HG03442 (cell line): ENCODE results near the gene UNC80.

ENCODE experiments used
- ATAC-seq: cut with Tn5 transposase; IDR thresholded peaks from one replicate; pipeline ENCODE4 v1.9.1; 2021; ENCODE audit warnings: mild to moderate bottlenecking, moderate library complexity; ENCODE audit not compliant: unreplicated experiment

Gene UNC80

DNA sequence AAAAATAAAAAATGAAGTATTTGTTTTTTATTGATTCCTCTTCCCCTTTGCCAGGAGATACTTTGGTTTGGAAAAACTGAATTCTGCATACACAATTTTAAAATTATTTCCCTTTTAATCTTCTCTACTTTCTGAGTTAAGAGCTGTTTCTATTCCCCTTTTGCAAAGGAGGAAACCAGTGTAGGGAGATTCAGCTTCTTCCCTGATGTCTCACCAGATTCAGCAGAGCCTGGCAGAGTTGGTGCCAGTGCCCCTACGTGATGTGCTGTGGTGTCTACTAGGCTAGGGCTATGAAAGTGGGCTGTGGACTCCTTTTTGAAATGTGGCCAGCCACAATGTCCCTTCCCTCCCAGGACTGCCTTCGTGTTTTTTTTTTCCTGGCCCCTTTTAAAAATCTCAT, 233.2 kb downstream of the UNC80 start:
- no peak for ATAC-seq

DNA sequence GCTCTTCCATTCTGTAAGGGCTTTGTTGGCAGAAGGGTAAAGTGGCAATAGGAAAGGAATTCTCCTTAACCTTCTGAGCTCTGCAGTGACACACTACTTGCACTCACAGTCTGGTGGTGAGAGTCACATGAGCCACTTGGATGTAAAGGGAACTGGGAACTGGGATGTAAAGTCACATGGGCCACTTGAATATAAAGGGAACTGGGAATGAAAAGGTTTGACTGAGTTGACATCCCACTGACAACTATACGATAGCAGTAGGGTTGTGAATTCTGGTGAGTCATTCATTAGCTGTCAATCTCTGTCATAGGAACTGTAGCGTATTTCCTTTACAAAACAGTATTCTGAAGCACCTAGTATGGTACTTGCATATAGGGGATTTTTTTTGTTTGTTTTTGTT, 236.3 kb downstream of the UNC80 start:
- no peak for ATAC-seq

DNA sequence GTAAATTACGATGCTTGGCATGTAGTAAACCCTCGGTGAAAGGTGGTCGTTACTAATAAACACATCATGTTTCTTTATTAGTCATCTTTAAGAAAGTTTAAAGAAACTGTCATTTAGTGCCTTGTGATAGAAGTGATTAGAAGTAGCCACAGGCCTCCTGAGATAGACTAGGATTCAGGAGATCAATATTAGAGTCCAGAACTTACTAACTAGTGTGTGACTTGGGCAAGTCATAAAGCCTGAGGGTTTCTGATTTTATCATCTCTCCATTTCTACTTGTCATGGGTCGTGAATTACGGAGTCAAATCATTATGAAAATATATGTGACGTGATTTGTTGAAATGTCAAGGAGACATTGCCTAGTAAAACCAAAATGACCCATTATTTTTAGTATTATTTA, 237.5 kb downstream of the UNC80 start:
- no peak for ATAC-seq

DNA sequence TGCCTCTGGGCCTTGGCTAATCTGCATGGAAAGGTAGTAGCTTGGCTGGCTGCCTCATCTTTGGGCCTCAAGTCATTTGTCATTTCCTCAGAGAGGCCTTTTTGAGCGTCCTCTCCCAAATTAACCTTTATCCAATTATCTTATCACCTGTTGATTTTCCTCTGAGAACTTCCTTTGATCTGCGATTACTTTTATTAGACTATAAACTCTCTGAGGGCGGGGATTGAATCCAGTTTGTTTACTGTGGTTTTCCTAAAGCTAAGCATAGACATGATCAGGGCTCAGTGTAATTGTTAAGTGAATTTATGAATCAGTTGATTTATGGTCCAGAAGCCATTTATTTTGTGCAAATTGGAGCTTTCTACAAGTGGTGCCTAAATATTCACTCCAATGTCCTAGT, 238.3 kb downstream of the UNC80 start:
- ATAC-seq = no peak

DNA sequence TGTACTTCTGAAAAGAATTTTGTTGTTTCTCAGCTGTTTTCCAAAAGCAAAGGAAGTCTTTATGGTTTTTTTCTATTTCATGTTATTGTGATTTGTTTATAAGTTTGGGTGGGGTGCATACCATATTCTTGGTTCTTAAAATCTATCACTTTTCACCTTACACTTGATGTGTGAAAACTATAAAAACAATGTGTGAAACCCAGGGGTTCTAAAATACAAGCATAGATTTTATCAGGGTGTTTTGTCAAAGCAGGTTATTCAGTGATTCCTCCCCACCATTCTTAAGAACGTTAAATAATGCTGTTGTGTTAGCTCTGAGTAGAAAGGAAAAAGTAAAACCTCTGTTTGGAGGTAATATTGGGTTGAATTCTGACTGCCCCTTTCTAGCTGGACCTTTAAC, 248.5 kb downstream of the UNC80 start:
- no peak for ATAC-seq

DNA sequence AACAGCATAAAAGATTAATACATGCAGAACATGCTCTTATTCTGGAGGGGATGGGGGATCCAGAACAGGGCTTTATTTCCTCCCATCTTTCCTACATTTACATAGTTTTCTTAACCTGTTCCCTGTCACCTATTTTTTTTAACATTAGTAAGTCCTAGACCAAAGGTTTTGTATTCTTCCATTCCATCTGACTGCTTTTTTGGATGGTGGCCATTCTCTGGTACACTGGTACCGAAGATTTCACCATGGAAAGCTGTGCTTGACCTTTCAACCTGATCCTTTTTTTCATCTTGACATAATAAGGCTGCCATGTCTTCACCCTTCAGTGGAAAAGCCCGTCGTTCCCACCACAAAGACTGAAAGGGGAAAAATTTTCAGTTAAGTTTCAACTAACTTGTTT, 251.2 kb downstream of the UNC80 start:
- ATAC-seq = no peak

DNA sequence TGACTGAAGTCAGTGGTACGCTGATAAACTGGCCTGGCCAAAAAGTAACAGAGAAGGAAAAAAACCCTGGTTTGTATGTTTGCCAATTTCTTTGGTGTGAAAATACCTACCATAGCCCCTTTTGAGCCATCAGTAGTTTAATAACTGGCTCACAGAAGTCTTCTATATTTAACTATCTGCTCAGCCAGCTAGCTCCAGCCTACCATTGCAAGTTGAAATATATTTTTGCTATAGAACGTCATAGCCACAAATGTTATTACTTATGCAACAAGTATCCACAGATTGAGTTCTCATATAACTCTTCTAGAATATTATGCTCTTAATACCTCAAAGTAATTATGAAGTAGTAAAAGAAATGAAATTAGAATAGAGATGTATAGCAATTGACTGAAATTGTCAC, 256.0 kb downstream of the UNC80 start:
- ATAC-seq = no peak

DNA sequence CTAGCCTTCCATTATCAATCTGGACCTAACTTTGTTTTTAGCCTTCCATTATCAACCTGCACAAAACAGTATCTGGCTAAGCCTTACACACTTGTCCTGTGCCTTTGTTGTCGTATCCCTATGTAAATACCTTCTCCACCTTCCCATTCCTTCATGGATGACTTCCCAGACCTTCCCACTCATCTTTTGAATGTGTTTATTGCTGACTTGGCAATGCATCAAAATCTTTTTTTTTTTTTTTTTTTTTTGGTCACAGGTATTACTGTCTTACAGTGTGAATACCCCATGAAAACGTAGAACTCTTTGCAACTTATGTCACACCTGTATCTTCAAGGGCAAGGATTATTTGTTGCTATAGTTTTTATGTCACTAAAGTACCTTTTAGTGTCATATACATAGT, 256.5 kb downstream of the UNC80 start:
- ATAC-seq = no peak

DNA sequence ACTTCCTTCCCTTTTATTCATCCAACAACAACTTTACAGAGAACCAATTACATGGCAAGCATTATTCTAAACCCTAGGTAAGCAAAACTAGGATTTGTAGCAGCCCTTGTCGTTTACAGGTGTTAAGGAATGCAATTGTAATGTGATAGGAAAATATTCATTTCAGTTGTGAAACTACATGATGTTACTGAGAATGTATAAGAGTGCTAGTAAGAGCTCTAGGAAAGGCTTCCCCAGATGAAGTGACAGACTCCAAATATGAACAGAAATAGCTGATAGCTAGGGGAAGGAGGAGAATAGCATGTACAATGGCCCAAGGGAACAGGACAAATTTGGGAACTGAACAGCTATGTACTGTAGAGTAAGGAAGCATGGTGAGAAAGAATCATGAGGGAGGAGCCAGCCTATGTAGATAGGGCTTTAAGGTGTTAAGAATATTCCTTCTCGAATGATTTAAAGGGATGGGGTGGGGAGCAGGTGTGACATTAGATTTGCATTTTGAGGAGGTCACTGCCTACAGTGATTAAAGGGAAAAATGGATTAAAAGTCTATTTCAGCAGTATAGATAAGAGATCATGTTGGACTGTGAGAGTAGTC, 262.6 kb downstream of the UNC80 start:
- ATAC-seq = no peak

DNA sequence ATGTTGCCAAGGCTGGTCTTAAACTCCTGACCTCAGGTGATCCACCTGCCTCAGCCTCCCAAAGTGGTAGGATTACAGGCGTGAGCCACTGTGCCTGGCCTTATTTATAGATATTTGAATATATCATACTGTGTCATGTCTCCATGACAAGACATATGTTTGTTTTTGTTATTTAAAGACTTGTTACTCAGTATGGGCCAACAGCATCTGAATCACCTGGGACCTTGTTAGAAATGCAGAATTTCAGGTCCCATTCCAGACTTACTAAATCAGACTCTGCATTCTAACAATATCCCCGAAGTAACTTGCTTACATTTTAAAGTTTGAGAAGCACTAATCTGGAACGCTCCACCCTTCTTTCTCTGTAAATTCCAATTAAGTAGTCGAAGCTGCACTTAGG, 264.0 kb downstream of the UNC80 start:
- no peak for ATAC-seq

DNA sequence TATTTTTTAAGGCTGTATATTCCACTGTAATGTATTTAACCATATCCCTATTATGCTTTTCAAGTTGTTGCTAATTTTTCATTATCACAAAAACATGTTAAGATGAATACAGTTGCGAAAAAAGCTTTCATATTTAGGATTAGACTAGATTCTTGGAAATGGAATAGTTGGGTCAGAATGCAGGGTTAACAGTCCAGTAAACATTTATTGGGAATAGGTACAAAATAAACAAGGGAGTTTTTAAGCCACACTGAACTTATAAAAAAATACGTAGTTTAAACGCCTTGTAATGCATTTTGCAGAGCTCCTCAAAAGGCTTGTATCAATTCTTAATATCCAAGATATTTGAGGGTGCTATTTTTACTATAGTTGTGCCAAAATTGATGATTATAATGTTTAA, 266.4 kb downstream of the UNC80 start:
- no peak for ATAC-seq

DNA sequence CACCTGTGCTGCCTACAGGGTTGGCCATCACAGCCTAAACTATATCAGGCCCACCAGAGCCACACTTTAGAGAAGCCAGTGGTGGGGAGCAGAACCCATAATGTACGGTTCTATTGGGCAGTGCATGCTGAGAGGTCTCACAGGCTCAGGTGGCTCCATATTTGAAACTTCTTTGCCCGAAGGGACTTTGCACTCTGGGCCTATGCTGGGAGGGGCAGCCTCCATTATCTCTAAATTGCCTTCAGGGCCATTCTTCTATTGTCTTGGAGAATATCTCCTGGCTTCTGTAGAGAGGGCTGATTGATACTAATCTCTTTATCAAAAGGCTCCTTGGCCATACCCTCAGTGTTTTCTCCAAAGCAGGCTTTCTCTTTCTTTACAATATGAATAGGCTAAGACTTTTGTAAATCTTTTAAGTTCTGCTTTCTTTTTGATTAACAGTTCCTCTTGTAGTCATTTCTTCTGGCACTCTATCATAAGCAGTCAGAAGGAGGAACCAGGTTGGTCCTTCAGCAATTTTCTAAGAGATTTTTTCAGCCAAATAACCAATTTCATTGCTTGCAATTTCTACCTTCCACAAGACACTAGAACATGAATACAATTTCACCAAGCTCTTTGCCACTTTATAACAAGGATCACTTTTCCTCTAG, 275.3 kb downstream of the UNC80 start:
- no peak for ATAC-seq
